Measurements from ENCODE around the gene U2AF1L4. TPM values are rescaled to one million over a fixed set of nuclear protein-coding genes. Genes with fewer than 3 reads are reported as not detected.

Gene U2AF1L4
- total and polyA plus RNA-seq, 10 of the 15 experiments (the other 5 are each of a cell fraction or from before 2014, with no cell fraction given): 7.9 to 21.6 (median 15.1) TPM

- TF ChIP-seq, protein P1, sequence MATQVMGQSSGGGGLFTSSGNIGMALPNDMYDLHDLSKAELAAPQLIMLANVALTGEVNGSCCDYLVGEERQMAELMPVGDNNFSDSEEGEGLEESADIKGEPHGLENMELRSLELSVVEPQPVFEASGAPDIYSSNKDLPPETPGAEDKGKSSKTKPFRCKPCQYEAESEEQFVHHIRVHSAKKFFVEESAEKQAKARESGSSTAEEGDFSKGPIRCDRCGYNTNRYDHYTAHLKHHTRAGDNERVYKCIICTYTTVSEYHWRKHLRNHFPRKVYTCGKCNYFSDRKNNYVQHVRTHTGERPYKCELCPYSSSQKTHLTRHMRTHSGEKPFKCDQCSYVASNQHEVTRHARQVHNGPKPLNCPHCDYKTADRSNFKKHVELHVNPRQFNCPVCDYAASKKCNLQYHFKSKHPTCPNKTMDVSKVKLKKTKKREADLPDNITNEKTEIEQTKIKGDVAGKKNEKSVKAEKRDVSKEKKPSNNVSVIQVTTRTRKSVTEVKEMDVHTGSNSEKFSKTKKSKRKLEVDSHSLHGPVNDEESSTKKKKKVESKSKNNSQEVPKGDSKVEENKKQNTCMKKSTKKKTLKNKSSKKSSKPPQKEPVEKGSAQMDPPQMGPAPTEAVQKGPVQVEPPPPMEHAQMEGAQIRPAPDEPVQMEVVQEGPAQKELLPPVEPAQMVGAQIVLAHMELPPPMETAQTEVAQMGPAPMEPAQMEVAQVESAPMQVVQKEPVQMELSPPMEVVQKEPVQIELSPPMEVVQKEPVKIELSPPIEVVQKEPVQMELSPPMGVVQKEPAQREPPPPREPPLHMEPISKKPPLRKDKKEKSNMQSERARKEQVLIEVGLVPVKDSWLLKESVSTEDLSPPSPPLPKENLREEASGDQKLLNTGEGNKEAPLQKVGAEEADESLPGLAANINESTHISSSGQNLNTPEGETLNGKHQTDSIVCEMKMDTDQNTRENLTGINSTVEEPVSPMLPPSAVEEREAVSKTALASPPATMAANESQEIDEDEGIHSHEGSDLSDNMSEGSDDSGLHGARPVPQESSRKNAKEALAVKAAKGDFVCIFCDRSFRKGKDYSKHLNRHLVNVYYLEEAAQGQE (IDR thresholded peaks at IDR 0.05; ENCODE audit: low read depth, low read length): no peak
- TF ChIP-seq, protein P2, sequence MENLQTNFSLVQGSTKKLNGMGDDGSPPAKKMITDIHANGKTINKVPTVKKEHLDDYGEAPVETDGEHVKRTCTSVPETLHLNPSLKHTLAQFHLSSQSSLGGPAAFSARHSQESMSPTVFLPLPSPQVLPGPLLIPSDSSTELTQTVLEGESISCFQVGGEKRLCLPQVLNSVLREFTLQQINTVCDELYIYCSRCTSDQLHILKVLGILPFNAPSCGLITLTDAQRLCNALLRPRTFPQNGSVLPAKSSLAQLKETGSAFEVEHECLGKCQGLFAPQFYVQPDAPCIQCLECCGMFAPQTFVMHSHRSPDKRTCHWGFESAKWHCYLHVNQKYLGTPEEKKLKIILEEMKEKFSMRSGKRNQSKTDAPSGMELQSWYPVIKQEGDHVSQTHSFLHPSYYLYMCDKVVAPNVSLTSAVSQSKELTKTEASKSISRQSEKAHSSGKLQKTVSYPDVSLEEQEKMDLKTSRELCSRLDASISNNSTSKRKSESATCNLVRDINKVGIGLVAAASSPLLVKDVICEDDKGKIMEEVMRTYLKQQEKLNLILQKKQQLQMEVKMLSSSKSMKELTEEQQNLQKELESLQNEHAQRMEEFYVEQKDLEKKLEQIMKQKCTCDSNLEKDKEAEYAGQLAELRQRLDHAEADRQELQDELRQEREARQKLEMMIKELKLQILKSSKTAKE (IDR thresholded peaks at IDR 0.05; ENCODE audit: low read depth, poor library complexity, severe bottlenecking): peak; percentile 93
- TF ChIP-seq SMAD1 (IDR thresholded peaks at IDR 0.05; ENCODE audit: low read depth, partially characterized antibody): peak; percentile 25
- TF ChIP-seq ZNF207 (IDR thresholded peaks at IDR 0.05; ENCODE audit: borderline replicate concordance): peak; percentile 95; the same call in 1 of the 2 replicates
- TF ChIP-seq RUNX3 (IDR thresholded peaks at IDR 0.05; ENCODE audit: low read length): peak; percentile 98
- TF ChIP-seq, protein P3, sequence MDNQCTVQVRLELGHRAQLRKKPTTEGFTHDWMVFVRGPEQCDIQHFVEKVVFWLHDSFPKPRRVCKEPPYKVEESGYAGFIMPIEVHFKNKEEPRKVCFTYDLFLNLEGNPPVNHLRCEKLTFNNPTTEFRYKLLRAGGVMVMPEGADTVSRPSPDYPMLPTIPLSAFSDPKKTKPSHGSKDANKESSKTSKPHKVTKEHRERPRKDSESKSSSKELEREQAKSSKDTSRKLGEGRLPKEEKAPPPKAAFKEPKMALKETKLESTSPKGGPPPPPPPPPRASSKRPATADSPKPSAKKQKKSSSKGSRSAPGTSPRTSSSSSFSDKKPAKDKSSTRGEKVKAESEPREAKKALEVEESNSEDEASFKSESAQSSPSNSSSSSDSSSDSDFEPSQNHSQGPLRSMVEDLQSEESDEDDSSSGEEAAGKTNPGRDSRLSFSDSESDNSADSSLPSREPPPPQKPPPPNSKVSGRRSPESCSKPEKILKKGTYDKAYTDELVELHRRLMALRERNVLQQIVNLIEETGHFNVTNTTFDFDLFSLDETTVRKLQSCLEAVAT (IDR thresholded peaks at IDR 0.05): peak; percentile 83
- TF ChIP-seq IRF5 (IDR thresholded peaks at IDR 0.05; ENCODE audit: borderline replicate concordance): no peak
- TF ChIP-seq, protein P4, sequence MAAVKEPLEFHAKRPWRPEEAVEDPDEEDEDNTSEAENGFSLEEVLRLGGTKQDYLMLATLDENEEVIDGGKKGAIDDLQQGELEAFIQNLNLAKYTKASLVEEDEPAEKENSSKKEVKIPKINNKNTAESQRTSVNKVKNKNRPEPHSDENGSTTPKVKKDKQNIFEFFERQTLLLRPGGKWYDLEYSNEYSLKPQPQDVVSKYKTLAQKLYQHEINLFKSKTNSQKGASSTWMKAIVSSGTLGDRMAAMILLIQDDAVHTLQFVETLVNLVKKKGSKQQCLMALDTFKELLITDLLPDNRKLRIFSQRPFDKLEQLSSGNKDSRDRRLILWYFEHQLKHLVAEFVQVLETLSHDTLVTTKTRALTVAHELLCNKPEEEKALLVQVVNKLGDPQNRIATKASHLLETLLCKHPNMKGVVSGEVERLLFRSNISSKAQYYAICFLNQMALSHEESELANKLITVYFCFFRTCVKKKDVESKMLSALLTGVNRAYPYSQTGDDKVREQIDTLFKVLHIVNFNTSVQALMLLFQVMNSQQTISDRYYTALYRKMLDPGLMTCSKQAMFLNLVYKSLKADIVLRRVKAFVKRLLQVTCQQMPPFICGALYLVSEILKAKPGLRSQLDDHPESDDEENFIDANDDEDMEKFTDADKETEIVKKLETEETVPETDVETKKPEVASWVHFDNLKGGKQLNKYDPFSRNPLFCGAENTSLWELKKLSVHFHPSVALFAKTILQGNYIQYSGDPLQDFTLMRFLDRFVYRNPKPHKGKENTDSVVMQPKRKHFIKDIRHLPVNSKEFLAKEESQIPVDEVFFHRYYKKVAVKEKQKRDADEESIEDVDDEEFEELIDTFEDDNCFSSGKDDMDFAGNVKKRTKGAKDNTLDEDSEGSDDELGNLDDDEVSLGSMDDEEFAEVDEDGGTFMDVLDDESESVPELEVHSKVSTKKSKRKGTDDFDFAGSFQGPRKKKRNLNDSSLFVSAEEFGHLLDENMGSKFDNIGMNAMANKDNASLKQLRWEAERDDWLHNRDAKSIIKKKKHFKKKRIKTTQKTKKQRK (IDR thresholded peaks at IDR 0.05; ENCODE audit: low read depth, low read length): peak; percentile 94
- TF ChIP-seq LARP7 (IDR thresholded peaks at IDR 0.05): peak; percentile 94
- TF ChIP-seq CREM (IDR thresholded peaks at IDR 0.05; ENCODE audit: low read depth): peak; percentile 32
- peak; percentile 74 for TF ChIP-seq SREBF1 (IDR thresholded peaks at IDR 0.05; ENCODE audit: low read length)
- TF ChIP-seq SRF (IDR thresholded peaks at IDR 0.05; ENCODE audit: low read depth in 2 of 2, low read length in 2 of 2): no peak
- peak; percentile 84 for TF ChIP-seq SREBF2 (IDR thresholded peaks at IDR 0.05; ENCODE audit: low read length)
- TF ChIP-seq CBFB (IDR thresholded peaks at IDR 0.05; ENCODE audit: low read depth): peak; percentile 94
- TF ChIP-seq JUND (IDR thresholded peaks at IDR 0.05; ENCODE audit: low read depth, low read length): no peak
- TF ChIP-seq POLR2AphosphoS5 (IDR thresholded peaks at IDR 0.05; ENCODE audit: low read length): peak; percentile 88
- TF ChIP-seq NR2C2 (IDR thresholded peaks at IDR 0.05; ENCODE audit: borderline replicate concordance, control insufficient read depth, insufficient read length, low read depth): no peak
Measured at GRCh38 chr19:35757749-35758608, 12.8 kb upstream of the U2AF1L4 start, which contains the start of gene PROSER3 (continued).

Measured in GM12878 (cell line).